ENCODE results near the gene PTF1A. TPM values are rescaled to one million over a fixed set of nuclear protein-coding genes. Genes with fewer than 3 reads are reported as not detected.

PTF1A gene
- total and polyA plus RNA-seq, 8 donors = 0.35 to 3.4 (median 0.93) TPM; not detected in 4

DNA sequence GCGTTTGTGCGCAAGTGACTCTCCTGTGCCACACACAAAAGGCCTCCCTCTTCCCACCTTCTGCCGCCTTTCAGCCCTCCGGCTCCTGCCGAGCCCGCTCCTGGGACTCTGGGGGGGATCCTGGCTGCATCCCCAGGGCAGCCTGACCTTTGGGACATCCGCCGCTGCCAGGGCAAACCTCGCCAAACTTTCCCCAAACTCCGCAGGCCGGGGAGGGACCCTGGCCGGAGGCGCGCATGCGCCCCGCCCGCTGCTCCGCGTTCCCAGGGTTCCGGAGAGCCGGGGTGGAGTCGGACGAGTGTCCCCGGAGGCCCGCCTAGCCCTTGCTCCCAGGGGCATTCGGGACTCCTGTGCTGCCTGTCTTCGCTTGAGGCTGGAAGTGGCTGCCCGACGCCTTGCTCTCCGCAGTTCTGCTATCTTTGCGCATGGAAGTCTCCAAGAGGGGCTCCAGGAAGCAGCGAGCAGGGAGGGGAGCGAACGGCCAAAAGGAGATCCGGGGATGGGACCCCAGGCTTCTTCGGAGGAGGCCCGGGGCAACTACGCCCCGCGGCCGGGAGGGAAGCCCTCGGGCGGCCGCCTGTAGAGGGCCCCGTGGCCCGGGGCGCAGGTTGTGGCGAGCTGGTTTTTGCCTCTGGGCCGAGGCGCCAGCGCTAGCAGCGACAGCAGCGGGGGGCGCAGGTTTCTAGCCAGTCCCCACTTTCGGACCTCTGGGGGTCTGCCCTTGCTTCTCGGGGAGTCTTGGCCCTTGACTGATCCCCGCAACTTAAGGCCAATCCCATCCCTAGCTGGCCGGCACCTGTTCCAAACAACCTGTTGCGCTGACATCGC lies 7.0 kb downstream of the PTF1A start:
- Histone ChIP-seq H3K4me3 (no peak overlapping the region), H3K9me3 (peaks cover 0 to 8% (median 0%) of the 10 kb centered on the region in 4 donors), H3K27me3 (peaks cover 30 to 100% (median 72%) of the 10 kb centered on the region in 3 donors), H3K27ac (no peak overlapping the region), H3K4me1 (peaks cover 0 to 24% (median 7%) of the 10 kb centered on the region in 4 donors), H3K36me3 (no peaks in the 10 kb centered on the region)
- TF ChIP-seq POLR2AphosphoS5 (IDR thresholded peaks at IDR 0.05) = no peak
- TF ChIP-seq EP300 (IDR thresholded peaks at IDR 0.05) = no peak
- TF ChIP-seq POLR2A (IDR thresholded peaks at IDR 0.05) = no peak
- TF ChIP-seq, protein P1, sequence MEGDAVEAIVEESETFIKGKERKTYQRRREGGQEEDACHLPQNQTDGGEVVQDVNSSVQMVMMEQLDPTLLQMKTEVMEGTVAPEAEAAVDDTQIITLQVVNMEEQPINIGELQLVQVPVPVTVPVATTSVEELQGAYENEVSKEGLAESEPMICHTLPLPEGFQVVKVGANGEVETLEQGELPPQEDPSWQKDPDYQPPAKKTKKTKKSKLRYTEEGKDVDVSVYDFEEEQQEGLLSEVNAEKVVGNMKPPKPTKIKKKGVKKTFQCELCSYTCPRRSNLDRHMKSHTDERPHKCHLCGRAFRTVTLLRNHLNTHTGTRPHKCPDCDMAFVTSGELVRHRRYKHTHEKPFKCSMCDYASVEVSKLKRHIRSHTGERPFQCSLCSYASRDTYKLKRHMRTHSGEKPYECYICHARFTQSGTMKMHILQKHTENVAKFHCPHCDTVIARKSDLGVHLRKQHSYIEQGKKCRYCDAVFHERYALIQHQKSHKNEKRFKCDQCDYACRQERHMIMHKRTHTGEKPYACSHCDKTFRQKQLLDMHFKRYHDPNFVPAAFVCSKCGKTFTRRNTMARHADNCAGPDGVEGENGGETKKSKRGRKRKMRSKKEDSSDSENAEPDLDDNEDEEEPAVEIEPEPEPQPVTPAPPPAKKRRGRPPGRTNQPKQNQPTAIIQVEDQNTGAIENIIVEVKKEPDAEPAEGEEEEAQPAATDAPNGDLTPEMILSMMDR (IDR thresholded peaks at IDR 0.05) = no peak
- WGBS, 5 donors = 1 to 6% (median 2%) methylated on average over 21 to 60 of the region's 60 CpGs
- intact Hi-C loops (cut with DNase I; ENCODE audit: low total_unique reads) = no loop called here
- DNase-seq = no peak

DNA sequence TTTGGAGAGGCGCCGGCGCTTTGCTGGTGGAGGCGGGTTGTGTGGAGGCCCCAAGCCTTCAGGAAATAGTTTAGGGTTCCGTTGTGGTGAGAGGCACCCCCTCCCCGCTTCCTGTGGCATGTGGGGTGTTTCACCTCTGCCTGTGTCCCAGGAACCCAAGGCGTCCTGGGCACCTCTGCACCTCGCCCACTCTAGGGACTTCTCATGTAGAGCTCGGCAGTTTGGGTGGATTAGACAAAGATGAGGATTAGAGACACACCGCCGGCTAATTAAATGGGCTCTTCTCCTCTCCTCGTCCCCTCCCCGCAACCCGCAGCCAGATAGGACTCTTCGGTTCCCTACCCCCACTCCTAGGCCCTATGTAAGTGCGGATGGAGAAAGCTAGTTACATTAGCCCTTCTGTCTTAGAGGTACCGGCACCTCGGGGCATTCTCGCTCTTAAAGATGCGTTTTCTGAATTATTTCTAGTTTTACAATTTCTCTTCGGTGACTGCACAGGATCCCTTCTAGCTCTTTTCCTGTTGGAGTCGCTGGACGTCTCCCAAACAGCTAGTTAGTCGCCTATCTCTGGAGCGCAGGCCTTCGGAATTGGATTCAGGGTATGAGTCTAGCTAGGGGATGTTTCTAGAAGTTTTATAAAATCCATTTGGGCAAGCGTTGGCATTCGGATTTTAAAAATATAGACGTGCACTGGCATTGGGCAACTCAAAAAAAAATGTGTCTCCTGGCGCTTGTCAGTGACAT lies 7.8 kb downstream of the PTF1A start:
- intact Hi-C loops (cut with DNase I; ENCODE audit: low total_unique reads) = no loop called here
- H3K27ac ChIP-seq = no peak overlapping the region
- peaks cover 0 to 2% (median 0%) of the 10 kb centered on the region in 4 donors for H3K9me3 ChIP-seq
- no peak for TF ChIP-seq POLR2AphosphoS5 (IDR thresholded peaks at IDR 0.05)
- no peak for TF ChIP-seq POLR2A (IDR thresholded peaks at IDR 0.05)
- no peak for TF ChIP-seq EP300 (IDR thresholded peaks at IDR 0.05)
- TF ChIP-seq, protein P1 (IDR thresholded peaks at IDR 0.05) = no peak
- peaks cover 0 to 22% (median 5%) of the 10 kb centered on the region in 4 donors for H3K4me1 ChIP-seq
- no peak for DNase-seq
- no peak overlapping the region for H3K4me3 ChIP-seq
- H3K27me3 ChIP-seq = peaks cover 28 to 100% (median 72%) of the 10 kb centered on the region in 3 donors
- WGBS, 5 donors = 3 to 4% (median 3%) methylated on average over 22 to 30 of the region's 30 CpGs
- H3K36me3 ChIP-seq = no peaks in the 10 kb centered on the region

DNA sequence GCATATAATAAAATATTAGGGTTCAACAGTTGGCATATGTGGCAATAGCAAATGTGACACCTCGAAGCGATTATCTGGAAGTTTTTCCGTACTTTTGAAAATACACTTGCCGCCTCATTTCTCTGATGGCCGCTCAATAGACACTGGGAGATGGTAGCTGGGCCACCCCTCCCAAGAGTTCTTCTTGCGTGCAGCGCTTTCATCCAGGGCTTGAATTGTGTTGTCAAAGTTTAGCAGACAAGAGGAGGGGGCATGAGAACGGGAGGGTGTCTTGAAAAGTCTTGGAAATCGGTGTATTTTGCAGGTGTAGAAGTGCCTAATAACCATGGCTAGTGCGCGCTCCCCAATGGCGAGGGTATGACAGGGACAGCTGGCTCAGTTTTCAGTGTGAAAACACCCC lies 8.5 kb downstream of the PTF1A start:
- Histone ChIP-seq H3K9me3 (no peaks in the 10 kb centered on the region), H3K27me3 (peaks cover 23 to 96% (median 67%) of the 10 kb centered on the region in 3 donors), H3K4me1 (peaks cover 0 to 17% (median 4%) of the 10 kb centered on the region in 4 donors), H3K4me3 (no peak overlapping the region), H3K27ac (no peak overlapping the region), H3K36me3 (no peaks in the 10 kb centered on the region)
- TF ChIP-seq POLR2AphosphoS5 (IDR thresholded peaks at IDR 0.05) = no peak
- no peak for TF ChIP-seq EP300 (IDR thresholded peaks at IDR 0.05)
- TF ChIP-seq, protein P1 (IDR thresholded peaks at IDR 0.05) = no peak
- TF ChIP-seq POLR2A (IDR thresholded peaks at IDR 0.05) = no peak
- WGBS, 5 donors = 8 to 11% (median 9%) methylated on average over 12 of the region's 12 CpGs
- no peak for DNase-seq
- intact Hi-C loops (cut with DNase I; ENCODE audit: low total_unique reads) = no loop called here

DNA sequence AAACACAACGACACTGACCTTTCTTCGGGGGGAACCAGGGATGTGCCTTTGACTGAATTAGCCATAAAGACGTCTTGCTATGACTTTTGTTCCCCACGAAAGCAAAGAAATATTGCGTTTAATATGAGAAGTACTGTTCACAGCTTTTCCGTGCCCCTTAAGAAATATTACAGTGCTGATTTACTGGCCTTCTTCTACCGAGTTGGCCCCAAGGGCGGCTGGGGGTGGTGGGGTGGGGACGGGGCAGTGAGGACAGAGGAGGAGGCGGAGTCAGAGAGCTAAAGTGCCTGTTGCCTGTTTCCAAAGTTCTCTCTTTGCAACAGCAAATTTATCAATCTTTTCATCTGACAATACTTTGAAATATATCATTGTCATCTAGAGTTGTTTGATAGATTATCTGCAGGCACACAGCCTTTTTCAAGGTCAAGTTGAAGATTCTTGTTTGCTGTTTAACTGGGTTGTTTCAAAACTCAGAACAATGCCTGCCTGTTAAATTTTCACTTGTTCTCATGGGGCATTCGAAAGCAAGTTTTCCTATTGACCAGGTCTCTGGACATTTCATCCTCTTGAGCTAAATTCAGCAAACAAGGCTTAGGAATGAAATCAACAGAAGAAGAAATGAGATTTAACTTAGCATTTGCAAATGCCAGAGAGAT lies 9.0 kb downstream of the PTF1A start:
- no peak overlapping the region for H3K27ac ChIP-seq
- no peak for DNase-seq
- TF ChIP-seq, protein P1 (IDR thresholded peaks at IDR 0.05) = no peak
- TF ChIP-seq EP300 (IDR thresholded peaks at IDR 0.05) (no peak), POLR2A (IDR thresholded peaks at IDR 0.05) (no peak), POLR2AphosphoS5 (IDR thresholded peaks at IDR 0.05) (no peak)
- no peaks in the 10 kb centered on the region for H3K36me3 ChIP-seq
- H3K4me3 ChIP-seq = no peak overlapping the region
- H3K9me3 ChIP-seq = no peaks in the 10 kb centered on the region
- peaks cover 0 to 17% (median 4%) of the 10 kb centered on the region in 4 donors for H3K4me1 ChIP-seq
- 4 to 9% (median 5%) methylated on average over 11 of the region's 11 CpGs for WGBS, 5 donors
- intact Hi-C loops (cut with DNase I; ENCODE audit: low total_unique reads) = no loop called here
- H3K27me3 ChIP-seq = peaks cover 23 to 95% (median 62%) of the 10 kb centered on the region in 3 donors
